DOHH2 (cell line): Measurements from ENCODE around the gene PATZ1.
"Not testable (repeated sequence)": the region's sequence is repeated elsewhere in the genome, so short reads cannot be mapped to it uniquely, and the experiment has no call there.

Experiments used
- H3F3A ChIP-seq: fragments of 200-600 bp; sonication (generic), shearing (Covaris generic); 2 replicates; pipeline ENCODE4 v1.6.0; 2016; ENCODE audit warnings: antibody characterized with exemption, mild to moderate bottlenecking; ENCODE audit not compliant: control insufficient read depth, insufficient read depth
- H3K27ac ChIP-seq: fragments of 200-600 bp; sonication (generic); 2 replicates; pipeline ENCODE4 v1.5.1; 2014; ENCODE audit warnings: low read depth, mild to moderate bottlenecking, low read length, moderate library complexity
- H3K27me3 ChIP-seq: fragments of 200-600 bp; sonication (generic); 2 replicates; pipeline ENCODE4 v1.6.1; 2014; ENCODE audit warnings: mild to moderate bottlenecking, low read length, mixed read lengths; ENCODE audit not compliant: control insufficient read depth
- H3K36me3 ChIP-seq: fragments of 200-600 bp; sonication (generic); 2 replicates; pipeline ENCODE4 v1.6.1; 2014; ENCODE audit warnings: mild to moderate bottlenecking, low read length, moderate library complexity, mixed read lengths; ENCODE audit not compliant: control insufficient read depth
- H3K4me1 ChIP-seq: fragments of 200-600 bp; sonication (generic); 2 replicates; pipeline ENCODE4 v1.6.1; 2014; ENCODE audit warnings: mild to moderate bottlenecking, low read length, mixed read lengths; ENCODE audit not compliant: control insufficient read depth
- H3K4me2 ChIP-seq: fragments of 200-600 bp; sonication (generic); 2 replicates; pipeline ENCODE4 v1.6.0; 2014; ENCODE audit warnings: mild to moderate bottlenecking, low read length, moderate library complexity
- H3K4me3 ChIP-seq: fragments of 200-600 bp; sonication (generic); 2 replicates; pipeline ENCODE4 v1.5.1; 2014; ENCODE audit warnings: mild to moderate bottlenecking, low read length, mixed read lengths
- H3K79me2 ChIP-seq: fragments of 200-600 bp; sonication (generic); 2 replicates; pipeline ENCODE4 v1.6.1; 2014; ENCODE audit warnings: mild to moderate bottlenecking, low read length, mixed read lengths; ENCODE audit not compliant: control insufficient read depth
- H3K9me2 ChIP-seq: fragments of 200-600 bp; sonication (generic); replicated peaks from 2 replicates; pipeline ENCODE4 v1.6.1; 2014; ENCODE audit warnings: mild to moderate bottlenecking, low read length, mixed read lengths; ENCODE audit not compliant: control insufficient read depth
- H3K9me3 ChIP-seq: fragments of 200-600 bp; sonication (generic); 2 replicates; pipeline ENCODE4 v1.6.1; 2014; ENCODE audit warnings: antibody characterized with exemption, low read length, mixed read lengths; ENCODE audit not compliant: control insufficient read depth, insufficient read depth
- H4K20me1 ChIP-seq: fragments of 200-600 bp; sonication (generic); 2 replicates; pipeline ENCODE4 v1.6.0; 2014; ENCODE audit warnings: low read depth, mild to moderate bottlenecking, antibody characterized with exemption, low read length, moderate library complexity; ENCODE audit not compliant: control insufficient read depth, insufficient read depth
- CTCF ChIP-seq: fragments of 200-600 bp; sonication (generic); IDR thresholded peaks from one replicate; pipeline ENCODE4 v1.5.1; 2014; ENCODE audit warnings: antibody characterized with exemption, mild to moderate bottlenecking, low read depth, low read length; ENCODE audit not compliant: poor library complexity, severe bottlenecking
- EZH2phosphoT487 ChIP-seq: fragments of 200-600 bp; sonication (generic); IDR thresholded peaks from 2 replicates; pipeline ENCODE4 v1.6.1; 2017; ENCODE audit warnings: borderline replicate concordance, mild to moderate bottlenecking, antibody characterized with exemption, low read length, moderate library complexity, mixed read lengths

PATZ1 gene

DNA sequence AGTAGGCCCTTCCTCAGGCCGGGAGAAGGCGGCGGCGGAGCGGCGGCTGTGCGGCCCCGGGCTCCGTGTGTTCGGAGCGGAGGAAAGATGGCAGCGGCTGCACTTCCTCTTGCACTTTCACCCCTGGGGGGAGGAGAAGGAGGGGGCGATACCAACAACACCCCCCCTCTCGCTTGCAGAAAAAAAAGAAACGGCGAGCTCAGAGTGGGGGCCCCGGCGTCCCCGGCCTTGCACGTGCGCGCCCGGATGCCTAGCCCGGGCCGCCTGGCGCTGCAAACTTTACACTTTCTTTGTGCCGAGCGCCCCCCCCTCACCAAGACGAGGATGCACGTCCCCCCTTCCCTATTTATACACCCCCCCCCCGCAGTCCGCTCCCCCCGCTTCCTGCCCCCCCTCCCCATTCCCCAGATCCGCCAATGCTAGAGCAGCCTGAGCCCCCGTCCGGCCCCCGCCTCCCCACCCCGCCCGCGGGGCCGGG is at the start of gene PATZ1:
TSS of gene PATZ1 (minus strand) at position 92 of the 478 bp plus-strand sequence. CDS start 744 bp downstream, outside the sequence.
- H3K79me2 ChIP-seq: peaks cover 51% of the 10 kb centered on the region
- peaks cover 42% of the 10 kb centered on the region for H3K4me1 ChIP-seq

DNA sequence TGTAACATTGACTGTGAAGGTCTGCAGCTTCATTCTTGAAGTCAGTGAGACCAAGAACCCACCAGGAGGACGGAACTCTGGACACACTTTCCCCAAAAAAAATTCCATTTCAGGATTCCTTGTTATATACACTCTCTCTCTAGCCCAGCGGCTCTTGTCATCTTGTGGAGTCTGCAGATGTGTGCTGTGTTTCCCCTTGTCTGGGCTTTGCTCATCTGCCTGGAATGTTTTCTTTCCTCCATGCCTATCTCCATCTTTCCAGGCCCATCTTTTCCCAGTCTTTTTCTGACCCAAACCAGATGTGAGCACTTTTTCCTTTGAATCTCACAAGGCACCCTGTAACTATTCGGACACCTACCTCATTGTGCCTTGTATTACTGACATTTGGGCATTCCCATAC is 48.2 kb upstream of the PATZ1 start:
- TF ChIP-seq CTCF (no peak), EZH2phosphoT487 (no peak)
- Histone ChIP-seq H4K20me1 (no peaks in the 10 kb centered on the region), H3K36me3 (no peaks in the 10 kb centered on the region), H3K27me3 (no peaks in the 10 kb centered on the region), H3F3A (peaks cover 9% of the 10 kb centered on the region), H3K9me2 (no peaks in the 10 kb centered on the region), H3K27ac (no peak overlapping the region), H3K4me3 (no peak overlapping the region), H3K4me2 (no peak overlapping the region), H3K4me1 (peaks cover 10% of the 10 kb centered on the region), H3K9me3 (peaks cover 13% of the 10 kb centered on the region), H3K79me2 (peaks cover 5% of the 10 kb centered on the region)

More for the DNA sequence above, at the start of gene PATZ1:
- Histone ChIP-seq H3K4me2 (peak within 1 kb of the TSS; percentile 97), H3K9me3 (no peaks in the 10 kb centered on the region), H3F3A (peaks cover 15% of the 10 kb centered on the region), H3K9me2 (no peaks in the 10 kb centered on the region), H3K36me3 (peaks cover 50% of the 10 kb centered on the region), H4K20me1 (peaks cover 24% of the 10 kb centered on the region), H3K4me3 (peak within 1 kb of the TSS; percentile 98), H3K27me3 (no peaks in the 10 kb centered on the region), H3K27ac (peak within 1 kb of the TSS; percentile 89)
- TF ChIP-seq CTCF (no peak), EZH2phosphoT487 (no peak)

DNA sequence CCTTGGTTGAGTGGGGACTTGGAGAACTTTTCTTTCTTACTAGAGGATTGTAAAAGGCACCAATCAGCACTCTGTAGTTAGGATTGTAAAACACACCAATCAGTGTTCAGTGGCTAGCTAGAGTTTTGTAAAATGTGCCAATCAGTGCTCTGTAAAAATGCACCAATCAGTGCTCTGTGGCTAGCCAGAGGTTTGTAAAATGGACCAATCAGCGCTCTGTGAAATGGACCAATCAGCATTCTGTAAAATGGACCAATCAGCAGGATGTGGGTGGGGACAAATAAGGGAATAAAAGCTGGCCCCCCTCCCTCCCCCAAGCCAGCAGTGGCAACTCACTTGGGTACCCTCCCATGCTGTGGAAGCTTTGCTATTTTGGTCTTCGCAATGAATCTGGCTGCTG is 47.7 kb upstream of the PATZ1 start:
- no peaks in the 10 kb centered on the region for H3K27me3 ChIP-seq
- peaks cover 2% of the 10 kb centered on the region for H3K79me2 ChIP-seq
- H3K4me3 ChIP-seq: no peak overlapping the region
- no peak overlapping the region for H3K4me2 ChIP-seq
- H3K27ac ChIP-seq: no peak overlapping the region
- no peaks in the 10 kb centered on the region for H3K36me3 ChIP-seq
- peaks cover 8% of the 10 kb centered on the region for H3K4me1 ChIP-seq
- no peaks in the 10 kb centered on the region for H3K9me2 ChIP-seq
- peaks cover 9% of the 10 kb centered on the region for H3F3A ChIP-seq
- H3K9me3 ChIP-seq: peaks cover 13% of the 10 kb centered on the region
- TF ChIP-seq EZH2phosphoT487 (no peak), CTCF (no peak)
- H4K20me1 ChIP-seq: no peaks in the 10 kb centered on the region

DNA sequence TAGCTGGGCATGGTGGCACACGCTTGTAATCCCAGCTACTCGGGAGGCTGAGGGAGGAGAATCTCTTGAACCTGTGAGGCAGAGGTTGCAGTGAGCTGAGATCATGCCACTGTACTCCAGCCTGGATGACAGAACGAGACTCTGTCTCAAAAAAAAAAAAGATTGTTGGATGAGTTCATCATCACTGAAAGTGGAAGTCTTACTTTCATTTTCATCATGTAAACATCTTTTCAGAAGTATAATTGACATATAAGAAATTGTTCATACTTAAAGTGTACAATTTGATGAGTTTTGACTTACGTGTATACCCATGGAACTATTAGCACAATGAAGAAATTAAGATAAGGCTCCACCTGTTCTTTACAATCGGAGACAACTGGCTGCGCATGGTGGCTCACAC is 32.5 kb upstream of the PATZ1 start:
- H3K27ac ChIP-seq, H3K9me3 ChIP-seq, H3K4me1 ChIP-seq, H3K36me3 ChIP-seq, H3K4me3 ChIP-seq, H3K4me2 ChIP-seq, H3K79me2 ChIP-seq, H3K9me2 ChIP-seq, H3F3A ChIP-seq, H4K20me1 ChIP-seq: not testable (repeated sequence)
- H3K27me3 ChIP-seq: peaks cover 18% of the 10 kb centered on the region
